ENCODE results near the gene MICAL2. TPM values are rescaled to one million over a fixed set of nuclear protein-coding genes. Genes with fewer than 3 reads are reported as not detected.

MICAL2 gene
- total RNA-seq, 4 donors from 2014 or later: 196 to 550 (median 237) TPM

- no peaks in the 10 kb centered on the region for H3K27me3 ChIP-seq
- no peak for ATAC-seq
- no peak overlapping the region for H3K4me3 ChIP-seq
- peak overlapping the region in 3 of 4 donors; percentile 85 to 97 (median 92) for H3K27ac ChIP-seq
- H3K9me3 ChIP-seq: no peaks in the 10 kb centered on the region
- WGBS, 2 donors (ENCODE audit: low coverage in 1 of 2): 84 to 93% methylated on average over 3 of the region's 6 CpGs
- TF ChIP-seq POLR2A (IDR thresholded peaks at IDR 0.05) (no peak), POLR2AphosphoS5 (IDR thresholded peaks at IDR 0.05) (no peak), EP300 (IDR thresholded peaks at IDR 0.05) (no peak)
- TF ChIP-seq, protein P1, sequence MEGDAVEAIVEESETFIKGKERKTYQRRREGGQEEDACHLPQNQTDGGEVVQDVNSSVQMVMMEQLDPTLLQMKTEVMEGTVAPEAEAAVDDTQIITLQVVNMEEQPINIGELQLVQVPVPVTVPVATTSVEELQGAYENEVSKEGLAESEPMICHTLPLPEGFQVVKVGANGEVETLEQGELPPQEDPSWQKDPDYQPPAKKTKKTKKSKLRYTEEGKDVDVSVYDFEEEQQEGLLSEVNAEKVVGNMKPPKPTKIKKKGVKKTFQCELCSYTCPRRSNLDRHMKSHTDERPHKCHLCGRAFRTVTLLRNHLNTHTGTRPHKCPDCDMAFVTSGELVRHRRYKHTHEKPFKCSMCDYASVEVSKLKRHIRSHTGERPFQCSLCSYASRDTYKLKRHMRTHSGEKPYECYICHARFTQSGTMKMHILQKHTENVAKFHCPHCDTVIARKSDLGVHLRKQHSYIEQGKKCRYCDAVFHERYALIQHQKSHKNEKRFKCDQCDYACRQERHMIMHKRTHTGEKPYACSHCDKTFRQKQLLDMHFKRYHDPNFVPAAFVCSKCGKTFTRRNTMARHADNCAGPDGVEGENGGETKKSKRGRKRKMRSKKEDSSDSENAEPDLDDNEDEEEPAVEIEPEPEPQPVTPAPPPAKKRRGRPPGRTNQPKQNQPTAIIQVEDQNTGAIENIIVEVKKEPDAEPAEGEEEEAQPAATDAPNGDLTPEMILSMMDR (IDR thresholded peaks at IDR 0.05): no peak
- peaks cover 2 to 40% (median 14%) of the 10 kb centered on the region in 3 donors for H3K4me1 ChIP-seq
- no peaks in the 10 kb centered on the region for H3K36me3 ChIP-seq
Measured at GRCh38 chr11:12074529-12075195, 35.7 kb upstream of the MICAL2 start.

GRCh38 chr11:12075291-12075690, 35.1 kb upstream of the MICAL2 start:
- no peak for ATAC-seq
- Histone ChIP-seq H3K27me3 (no peaks in the 10 kb centered on the region), H3K36me3 (no peaks in the 10 kb centered on the region), H3K4me3 (no peak overlapping the region), H3K4me1 (peaks cover 2 to 46% (median 16%) of the 10 kb centered on the region in 3 donors), H3K27ac (peak overlapping the region; percentile 76 to 97 (median 88)), H3K9me3 (no peaks in the 10 kb centered on the region)
- TF ChIP-seq EP300 (IDR thresholded peaks at IDR 0.05): no peak
- TF ChIP-seq, protein P1 (IDR thresholded peaks at IDR 0.05): no peak
- TF ChIP-seq POLR2AphosphoS5 (IDR thresholded peaks at IDR 0.05): no peak
- TF ChIP-seq POLR2A (IDR thresholded peaks at IDR 0.05): no peak
- WGBS, 2 donors (ENCODE audit: low coverage in 1 of 2): 96 to 100% methylated on average over 2 to 3 of the region's 3 CpGs

DNA sequence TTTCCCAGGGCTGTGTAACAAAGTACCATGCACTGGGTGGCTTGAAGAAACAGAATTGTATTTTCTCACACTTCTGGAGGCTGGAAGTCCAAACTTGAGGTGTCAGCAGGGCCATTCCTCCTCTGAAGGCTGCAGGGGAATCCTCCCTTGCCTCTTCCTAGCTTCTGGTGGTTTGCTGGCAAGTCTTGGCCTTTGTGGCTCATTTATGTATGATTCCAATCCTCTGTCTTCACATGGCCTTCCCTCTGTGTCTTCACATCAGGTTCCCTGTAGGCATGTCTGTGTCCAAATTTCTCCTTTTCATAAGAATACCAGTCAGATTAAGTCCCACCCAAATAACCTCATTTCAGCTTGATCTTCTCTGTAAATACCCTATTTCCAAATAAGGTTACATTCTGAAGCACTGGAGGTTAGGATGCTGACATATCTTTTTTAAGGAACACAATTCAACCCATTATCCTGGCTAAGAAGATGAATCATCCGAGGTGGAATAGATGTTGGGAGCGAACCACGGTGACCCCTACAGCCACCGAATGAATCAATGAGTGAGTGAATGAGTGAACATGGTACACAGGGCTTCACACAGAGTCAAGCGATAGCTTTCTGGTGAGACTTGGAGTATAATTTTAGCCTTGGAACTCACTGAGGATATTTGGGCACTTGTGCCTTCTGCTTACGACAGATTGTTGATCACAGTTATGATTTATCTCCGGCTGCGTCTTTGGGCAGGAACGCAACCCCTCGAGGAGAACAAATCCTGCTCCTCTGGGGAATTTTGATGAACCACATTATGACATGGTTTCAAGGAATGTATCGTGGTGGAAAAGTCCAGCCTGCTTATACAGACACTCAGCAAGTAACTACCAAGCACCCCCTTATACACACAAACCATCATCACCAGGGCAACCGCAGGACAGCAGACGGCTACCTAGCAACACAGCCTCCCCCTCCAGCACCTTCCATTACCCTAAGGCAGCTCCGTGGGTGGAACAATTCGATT, 34.3 kb upstream of the MICAL2 start:
- 17 to 46% methylated on average over 7 to 9 of the region's 15 CpGs for WGBS, 2 donors (ENCODE audit: low coverage in 1 of 2)
- TF ChIP-seq, protein P1 (IDR thresholded peaks at IDR 0.05): no peak
- TF ChIP-seq POLR2AphosphoS5 (IDR thresholded peaks at IDR 0.05) (peak; percentile 97), EP300 (IDR thresholded peaks at IDR 0.05) (peak; percentile 95)
- H3K9me3 ChIP-seq: no peaks in the 10 kb centered on the region
- H3K27ac ChIP-seq: peak overlapping the region; percentile 76 to 97 (median 88)
- no peak overlapping the region for H3K4me3 ChIP-seq
- peaks cover 2 to 42% (median 16%) of the 10 kb centered on the region in 3 donors for H3K4me1 ChIP-seq
- peak; percentile 86 for ATAC-seq
- H3K27me3 ChIP-seq: no peaks in the 10 kb centered on the region
- H3K36me3 ChIP-seq: no peaks in the 10 kb centered on the region

DNA sequence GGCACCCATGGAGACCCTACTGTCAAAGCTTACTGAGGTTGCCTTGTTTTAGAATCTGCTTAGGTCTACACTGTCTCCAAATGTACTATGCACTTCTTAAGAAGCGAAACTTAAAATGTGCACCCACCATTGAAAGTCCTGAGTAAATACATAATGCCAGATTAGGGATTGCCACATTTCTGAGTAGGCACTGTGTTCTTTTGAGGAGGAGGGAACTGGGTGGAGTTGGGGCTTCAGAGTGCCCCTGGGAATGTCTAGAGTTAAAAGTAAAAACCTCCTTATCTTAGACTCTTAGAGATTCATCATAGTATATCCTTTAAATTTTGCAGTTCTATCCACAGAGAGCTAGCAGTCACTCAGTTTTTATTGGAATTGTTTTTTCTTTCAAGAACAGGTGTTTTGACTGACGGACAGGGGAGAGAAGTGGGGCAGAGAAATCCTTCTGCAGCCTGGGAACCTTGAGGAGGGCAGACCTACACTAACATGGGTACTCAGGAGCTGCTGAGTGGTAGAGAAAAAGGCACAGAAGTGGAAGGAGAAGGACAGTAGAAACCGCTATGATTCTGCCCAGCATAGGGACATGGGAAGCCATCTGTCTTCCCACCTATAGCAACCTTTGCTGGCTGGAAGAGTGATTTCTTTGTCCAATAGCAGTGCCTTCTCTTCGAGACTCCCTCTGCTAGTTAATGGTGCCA, 33.4 kb upstream of the MICAL2 start:
- TF ChIP-seq POLR2AphosphoS5 (IDR thresholded peaks at IDR 0.05): no peak
- TF ChIP-seq EP300 (IDR thresholded peaks at IDR 0.05): no peak
- no peak for TF ChIP-seq POLR2A (IDR thresholded peaks at IDR 0.05)
- TF ChIP-seq, protein P1 (IDR thresholded peaks at IDR 0.05): no peak
- Histone ChIP-seq H3K36me3 (no peaks in the 10 kb centered on the region), H3K27ac (peak overlapping the region; percentile 76 to 97 (median 88)), H3K4me3 (no peak overlapping the region), H3K27me3 (no peaks in the 10 kb centered on the region), H3K4me1 (peaks cover 2 to 39% (median 16%) of the 10 kb centered on the region in 3 donors), H3K9me3 (no peaks in the 10 kb centered on the region)
- ATAC-seq: peak; percentile 38
- WGBS, 2 donors (ENCODE audit: low coverage in 1 of 2): 67 to 77% methylated on average over 3 to 4 of the region's 4 CpGs
